K562 (cell line): Measurements from ENCODE around the gene LIN7A.

Source experiments
- NCOA2 ChIP-seq, 2 experiments: fragments of 450-650 bp; IDR thresholded peaks; 2 replicates each; pipeline ENCODE4 v1.6.1; 2018; ENCODE audit warnings: mild to moderate bottlenecking in 2 of 2, moderate library complexity in 1 of 2; ENCODE audit not compliant: partially characterized antibody in 2 of 2
- ZNF707 ChIP-seq: fragments of 250-450 bp; sonication (Bioruptor Pico); conservative IDR thresholded peaks from 2 replicates; pipeline ENCODE4 v1.8.0; 2022; ENCODE audit warnings: inconsistent platforms, mild to moderate bottlenecking, moderate library complexity
- TF ChIP-seq, protein P1 (sequence below), 3 experiments: IDR thresholded peaks in 2 of 3; conservative IDR thresholded peaks in 1 of 3; 2 replicates each; pipeline ENCODE4 v1.5.1; 2011 to 2012; ENCODE audit warnings: low read length in 3 of 3, mild to moderate bottlenecking in 3 of 3, control low read depth in 2 of 3, improper control_type of control experiment in 1 of 3, inconsistent platforms in 1 of 3, low read depth in 1 of 3, mixed read lengths in 1 of 3, moderate library complexity in 1 of 3; ENCODE audit not compliant: insufficient read depth in 2 of 3

DNA sequence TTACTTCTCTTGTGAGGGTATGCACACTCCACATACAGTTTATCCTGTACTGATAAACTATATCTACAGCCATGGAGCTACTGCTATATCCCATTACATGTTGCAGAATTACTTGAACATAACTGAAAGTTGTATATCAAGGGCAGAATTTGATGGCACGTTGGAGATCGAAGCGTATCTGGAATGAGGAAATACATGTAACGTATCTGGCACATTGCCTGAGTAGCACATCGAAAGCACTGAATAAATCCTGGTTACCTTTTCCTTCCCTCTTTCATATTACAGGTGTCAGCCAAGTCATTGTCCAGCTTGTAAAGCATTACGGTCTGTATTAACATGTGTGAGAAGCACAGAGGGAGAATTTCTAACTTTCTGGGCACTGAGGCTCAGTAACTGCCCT lies 42.1 kb upstream of the LIN7A start:
- TF ChIP-seq, protein P1, sequence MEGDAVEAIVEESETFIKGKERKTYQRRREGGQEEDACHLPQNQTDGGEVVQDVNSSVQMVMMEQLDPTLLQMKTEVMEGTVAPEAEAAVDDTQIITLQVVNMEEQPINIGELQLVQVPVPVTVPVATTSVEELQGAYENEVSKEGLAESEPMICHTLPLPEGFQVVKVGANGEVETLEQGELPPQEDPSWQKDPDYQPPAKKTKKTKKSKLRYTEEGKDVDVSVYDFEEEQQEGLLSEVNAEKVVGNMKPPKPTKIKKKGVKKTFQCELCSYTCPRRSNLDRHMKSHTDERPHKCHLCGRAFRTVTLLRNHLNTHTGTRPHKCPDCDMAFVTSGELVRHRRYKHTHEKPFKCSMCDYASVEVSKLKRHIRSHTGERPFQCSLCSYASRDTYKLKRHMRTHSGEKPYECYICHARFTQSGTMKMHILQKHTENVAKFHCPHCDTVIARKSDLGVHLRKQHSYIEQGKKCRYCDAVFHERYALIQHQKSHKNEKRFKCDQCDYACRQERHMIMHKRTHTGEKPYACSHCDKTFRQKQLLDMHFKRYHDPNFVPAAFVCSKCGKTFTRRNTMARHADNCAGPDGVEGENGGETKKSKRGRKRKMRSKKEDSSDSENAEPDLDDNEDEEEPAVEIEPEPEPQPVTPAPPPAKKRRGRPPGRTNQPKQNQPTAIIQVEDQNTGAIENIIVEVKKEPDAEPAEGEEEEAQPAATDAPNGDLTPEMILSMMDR (IDR thresholded peaks at IDR 0.05 in 2 of 3, conservative IDR thresholded peaks at IDR 0.05 in 1 of 3; ENCODE audit: insufficient read depth in 2 of 3, low read depth in 1 of 3, low read length in 3 of 3), result no peak
- no peak for TF ChIP-seq ZNF707 (CRISPR knock-in tag)
- TF ChIP-seq NCOA2 (IDR thresholded peaks at IDR 0.05; ENCODE audit: partially characterized antibody in 2 of 2), result no peak
